PC-3 (cell line): ENCODE measurements around the gene CAPZB. TPM values are rescaled to one million over a fixed set of nuclear protein-coding genes. Genes with fewer than 3 reads are reported as not detected.

Source experiments
- ATAC-seq: fragments of 200-7000 bp; cut with Tn5 transposase; 2 replicates; pipeline ENCODE4 v1.9.1; 2020; ENCODE audit warnings: mild to moderate bottlenecking, moderate library complexity
- BruUV-seq: library from RNA; stranded (reverse); fragments of 400-500 nt; replicated peaks from 2 replicates; lab custom pipeline; 2021; lab: Mats Ljungman, UMichigan
- CTCF ChIA-PET: fragments of 300-600 bp; sonication (Branson Sonifier 250); formaldehyde crosslinking; loops from one replicate; lab custom pipeline; 2022; ENCODE audit warnings: antibody characterized with exemption; lab: Charles Lee
- POLR2A ChIA-PET: fragments of 300-600 bp; sonication (Branson Sonifier 250); formaldehyde crosslinking; loops from one replicate; lab custom pipeline; 2022; ENCODE audit warnings: antibody characterized with exemption; ENCODE audit not compliant: unreplicated experiment; lab: Charles Lee
- DNase-seq: peaks from one replicate; pipeline ENCODE4 v3.0.0-alpha.2; 2015
- H2AFZ ChIP-seq: fragments of 300-600 bp; sonication (generic); 2 replicates; pipeline ENCODE4 v1.6.0; 2016; ENCODE audit warnings: antibody characterized with exemption, low read length
- H3F3A ChIP-seq: fragments of 300-600 bp; sonication (generic); one replicate; pipeline ENCODE4 v1.6.0; 2017; ENCODE audit warnings: antibody characterized with exemption, low read length, control low read depth, mild to moderate bottlenecking; ENCODE audit not compliant: unreplicated experiment
- H3K27ac ChIP-seq: fragments of 300-600 bp; sonication (generic); 2 replicates; pipeline ENCODE4 v1.5.1; 2016; ENCODE audit warnings: mild to moderate bottlenecking, low read length
- H3K27me3 ChIP-seq: fragments of 300-600 bp; sonication (generic); 2 replicates; pipeline ENCODE4 v1.6.1; 2016; ENCODE audit warnings: low read length, mixed read lengths
- H3K36me3 ChIP-seq: fragments of 300-600 bp; sonication (generic); 2 replicates; pipeline ENCODE4 v1.6.1; 2016; ENCODE audit warnings: low read depth, mixed run types, low read length, mixed read lengths
- H3K4me1 ChIP-seq: fragments of 300-600 bp; sonication (generic); 2 replicates; pipeline ENCODE4 v1.5.1; 2016; ENCODE audit warnings: low read length; ENCODE audit not compliant: insufficient read depth
- H3K4me2 ChIP-seq: fragments of 300-600 bp; sonication (generic); 2 replicates; pipeline ENCODE4 v1.6.0; 2016; ENCODE audit warnings: low read length
- H3K4me3 ChIP-seq: fragments of 300-600 bp; sonication (generic); 2 replicates; pipeline ENCODE4 v1.5.1; 2016; ENCODE audit warnings: mild to moderate bottlenecking, low read length, mixed read lengths
- H3K79me2 ChIP-seq: fragments of 300-600 bp; sonication (generic); 2 replicates; pipeline ENCODE4 v1.6.1; 2017; ENCODE audit warnings: low read length, mixed read lengths
- H3K9ac ChIP-seq: fragments of 300-600 bp; sonication (generic); 2 replicates; pipeline ENCODE4 v1.6.0; 2016; ENCODE audit warnings: mild to moderate bottlenecking, low read length
- H3K9me2 ChIP-seq: fragments of 300-600 bp; sonication (generic); replicated peaks from 2 replicates; pipeline ENCODE4 v1.6.1; 2016; ENCODE audit warnings: mixed run types, low read length, mixed read lengths
- H3K9me3 ChIP-seq: fragments of 300-600 bp; sonication (generic); 2 replicates; pipeline ENCODE4 v1.6.1; 2016; ENCODE audit warnings: low read length, mixed read lengths
- H4K20me1 ChIP-seq: fragments of 300-600 bp; sonication (generic); 2 replicates; pipeline ENCODE4 v1.6.1; 2016; ENCODE audit warnings: low read length, mixed read lengths
- EZH2 ChIP-seq: fragments of 300-600 bp; sonication (generic); IDR thresholded peaks from one replicate; pipeline ENCODE4 v1.6.1; 2017; ENCODE audit warnings: antibody characterized with exemption, mild to moderate bottlenecking, low read length; ENCODE audit not compliant: unreplicated experiment
- EZH2phosphoT487 ChIP-seq: fragments of 300-600 bp; sonication (generic); IDR thresholded peaks from 2 replicates; pipeline ENCODE4 v1.6.1; 2018; ENCODE audit warnings: mild to moderate bottlenecking, antibody characterized with exemption, low read length, borderline replicate concordance
- intact Hi-C: fragments of 100-400 bp; cut with micrococcal nuclease; formaldehyde crosslinking; loops from 2 replicates; pipeline ENCODE4 v1.9.0; 2023
- total RNA-seq: library from RNA; depleted of rRNA; stranded (reverse); fragments of >200 nt; gene quantifications from 2 replicates; pipeline ENCODE4 v1.2.3, GENCODE V29; 2014
- TF ChIP-seq, protein P1 (sequence below): fragments of 300-600 bp; sonication (generic); conservative IDR thresholded peaks from 2 replicates; pipeline ENCODE4 v1.5.1; 2017; ENCODE audit warnings: antibody characterized with exemption, low read depth, mild to moderate bottlenecking, low read length

The CAPZB gene
- total RNA-seq, 1 experiment from 2014 or later: 86.7 TPM

DNA sequence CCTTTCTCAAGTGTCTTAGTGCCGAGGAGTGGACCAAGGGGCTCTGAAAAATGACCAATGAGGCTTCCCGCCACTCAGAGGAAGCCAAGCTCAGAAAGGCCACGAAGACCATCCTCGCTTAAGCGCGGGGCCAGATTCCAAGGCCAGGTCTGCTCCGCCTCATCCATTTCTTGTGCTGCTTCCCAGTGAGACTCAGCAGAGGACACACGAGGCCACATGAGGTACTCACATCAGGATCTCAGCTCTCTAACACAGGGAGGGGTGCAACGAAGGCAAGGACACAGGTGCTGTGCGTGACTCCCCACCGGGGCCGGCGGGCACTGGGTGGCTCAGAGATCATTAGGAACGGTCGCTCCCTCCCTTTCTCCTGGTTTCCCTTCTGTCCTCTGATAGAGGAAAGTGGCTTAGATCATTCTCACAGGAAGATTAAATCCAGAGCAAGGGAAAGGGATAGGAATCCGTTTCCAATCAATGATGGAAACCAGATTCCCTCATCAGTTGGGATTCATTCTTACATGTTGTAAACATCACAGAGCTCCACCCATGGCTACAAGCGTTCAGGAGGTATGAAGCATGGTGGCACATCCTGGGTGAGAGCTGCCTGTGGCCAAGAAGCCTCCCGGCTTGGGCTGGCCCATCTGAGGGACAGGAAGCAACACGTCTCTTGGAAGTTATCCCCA is 46.7 kb downstream of the CAPZB start:
- Histone ChIP-seq H3K9me3 (no peaks in the 10 kb centered on the region), H3K4me2 (no peak overlapping the region), H2AFZ (no peak overlapping the region), H3K9ac (no peak overlapping the region), H3K4me3 (no peak overlapping the region), H3F3A (peaks cover 4% of the 10 kb centered on the region), H3K79me2 (peaks cover 95% of the 10 kb centered on the region), H3K27me3 (no peaks in the 10 kb centered on the region), H3K4me1 (peaks cover 18% of the 10 kb centered on the region), H3K9me2 (no peaks in the 10 kb centered on the region), H3K27ac (no peak overlapping the region), H3K36me3 (peaks cover 25% of the 10 kb centered on the region; the same call in 1 of the 2 replicates), H4K20me1 (peaks cover 32% of the 10 kb centered on the region; the same call in 1 of the 2 replicates)
- CTCF ChIA-PET: no interaction called here
- intact Hi-C loops: loop anchor here (10.0 kb wide), 1 partner anchor 46 kb away; the partner anchor contains the start of gene CAPZB
- DNase-seq (no peak), ATAC-seq (no peak)
- no TSS peak for BruUV-seq
- POLR2A ChIA-PET: no interaction called here
- TF ChIP-seq EZH2 (no peak), EZH2phosphoT487 (no peak)
- TF ChIP-seq, protein P1, sequence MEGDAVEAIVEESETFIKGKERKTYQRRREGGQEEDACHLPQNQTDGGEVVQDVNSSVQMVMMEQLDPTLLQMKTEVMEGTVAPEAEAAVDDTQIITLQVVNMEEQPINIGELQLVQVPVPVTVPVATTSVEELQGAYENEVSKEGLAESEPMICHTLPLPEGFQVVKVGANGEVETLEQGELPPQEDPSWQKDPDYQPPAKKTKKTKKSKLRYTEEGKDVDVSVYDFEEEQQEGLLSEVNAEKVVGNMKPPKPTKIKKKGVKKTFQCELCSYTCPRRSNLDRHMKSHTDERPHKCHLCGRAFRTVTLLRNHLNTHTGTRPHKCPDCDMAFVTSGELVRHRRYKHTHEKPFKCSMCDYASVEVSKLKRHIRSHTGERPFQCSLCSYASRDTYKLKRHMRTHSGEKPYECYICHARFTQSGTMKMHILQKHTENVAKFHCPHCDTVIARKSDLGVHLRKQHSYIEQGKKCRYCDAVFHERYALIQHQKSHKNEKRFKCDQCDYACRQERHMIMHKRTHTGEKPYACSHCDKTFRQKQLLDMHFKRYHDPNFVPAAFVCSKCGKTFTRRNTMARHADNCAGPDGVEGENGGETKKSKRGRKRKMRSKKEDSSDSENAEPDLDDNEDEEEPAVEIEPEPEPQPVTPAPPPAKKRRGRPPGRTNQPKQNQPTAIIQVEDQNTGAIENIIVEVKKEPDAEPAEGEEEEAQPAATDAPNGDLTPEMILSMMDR: no peak

DNA sequence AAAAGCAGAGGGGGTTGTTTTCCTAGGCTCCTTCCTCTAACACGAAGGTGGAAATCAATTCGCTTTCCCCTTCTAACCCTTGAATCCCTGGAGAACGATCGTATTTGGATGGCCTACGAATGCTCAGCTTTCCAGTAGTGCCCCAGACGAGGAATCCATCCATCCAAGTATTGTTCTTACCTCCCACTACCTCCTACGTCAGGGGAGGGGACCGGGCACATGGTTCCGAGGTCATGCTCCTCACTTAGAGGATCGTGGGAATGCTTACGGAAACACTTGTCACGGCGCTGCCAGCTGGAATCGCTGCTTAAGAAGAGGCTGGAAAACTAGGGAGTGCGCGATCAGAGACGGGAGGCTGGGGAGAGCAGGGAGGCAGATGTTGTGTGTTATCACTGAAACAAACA is 47.4 kb downstream of the CAPZB start:
- H3K9me2 ChIP-seq: no peaks in the 10 kb centered on the region
- peaks cover 25% of the 10 kb centered on the region; the same call in 1 of the 2 replicates for H3K36me3 ChIP-seq
- TF ChIP-seq EZH2phosphoT487 (no peak), EZH2 (no peak)
- TF ChIP-seq, protein P1: no peak
- H3K4me2 ChIP-seq: no peak overlapping the region
- peaks cover 37% of the 10 kb centered on the region; the same call in 1 of the 2 replicates for H4K20me1 ChIP-seq
- H3K4me3 ChIP-seq: no peak overlapping the region
- no peaks in the 10 kb centered on the region for H3K9me3 ChIP-seq
- no peaks in the 10 kb centered on the region for H3K27me3 ChIP-seq
- DNase-seq (no peak), ATAC-seq (no peak)
- no peak overlapping the region for H2AFZ ChIP-seq
- CTCF ChIA-PET: no interaction called here
- H3K79me2 ChIP-seq: peaks cover 95% of the 10 kb centered on the region
- BruUV-seq: no TSS peak
- intact Hi-C loops: loop anchor here (10.0 kb wide), 1 partner anchor 47 kb away; the partner anchor contains the start of gene CAPZB
- H3F3A ChIP-seq: peaks cover 4% of the 10 kb centered on the region
- peaks cover 18% of the 10 kb centered on the region for H3K4me1 ChIP-seq
- POLR2A ChIA-PET: no interaction called here
- H3K27ac ChIP-seq: no peak overlapping the region
- H3K9ac ChIP-seq: no peak overlapping the region
